Measurements from ENCODE around the gene PDGFD. TPM values are rescaled to one million over a fixed set of nuclear protein-coding genes. Genes with fewer than 3 reads are reported as not detected.

Gene PDGFD
- polyA plus RNA-seq, 1 of the 3 experiments (the other 2 are of a cell fraction), result 4.8 TPM

DNA sequence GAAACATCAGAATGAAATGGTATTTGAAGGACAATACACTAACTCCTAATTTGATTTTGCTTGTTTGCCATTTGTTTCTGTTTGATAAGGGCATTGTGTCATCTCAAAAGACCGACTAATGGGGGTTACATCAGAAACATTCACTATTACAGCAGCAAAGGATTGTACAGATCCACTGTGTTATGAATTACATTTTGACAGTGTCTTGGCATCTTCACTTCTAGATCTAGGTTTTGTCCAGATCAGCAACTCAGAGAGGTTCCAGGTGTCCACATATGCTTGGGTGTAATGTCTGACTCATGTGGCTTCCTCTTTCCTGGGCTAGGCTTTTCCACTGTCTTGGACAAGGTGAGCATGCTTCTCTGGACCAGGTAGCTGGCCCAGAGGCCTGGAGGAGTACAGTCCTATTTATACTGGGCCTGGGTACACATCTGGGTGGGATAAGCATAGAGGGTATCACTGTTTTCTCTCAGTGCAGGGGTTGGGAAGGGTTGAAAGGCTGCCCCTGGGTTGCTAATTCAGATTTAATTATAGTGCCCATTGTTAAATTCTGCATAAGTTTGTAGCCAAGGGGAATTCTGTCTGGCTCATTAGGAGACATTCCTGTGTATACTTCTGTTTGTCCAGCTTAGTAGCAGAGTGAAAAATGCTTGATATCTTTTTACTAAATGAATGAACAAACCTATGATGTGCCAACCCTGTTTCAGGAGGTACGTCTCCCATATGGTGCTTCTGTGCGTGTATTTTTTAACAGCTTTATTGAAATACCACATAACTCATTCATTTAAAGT lies 103.7 kb downstream of the PDGFD start (continued):
- TF ChIP-seq, protein P1, sequence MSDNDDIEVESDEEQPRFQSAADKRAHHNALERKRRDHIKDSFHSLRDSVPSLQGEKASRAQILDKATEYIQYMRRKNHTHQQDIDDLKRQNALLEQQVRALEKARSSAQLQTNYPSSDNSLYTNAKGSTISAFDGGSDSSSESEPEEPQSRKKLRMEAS (IDR thresholded peaks at IDR 0.05; ENCODE audit: low read depth), result no peak
- TF ChIP-seq, protein P2, sequence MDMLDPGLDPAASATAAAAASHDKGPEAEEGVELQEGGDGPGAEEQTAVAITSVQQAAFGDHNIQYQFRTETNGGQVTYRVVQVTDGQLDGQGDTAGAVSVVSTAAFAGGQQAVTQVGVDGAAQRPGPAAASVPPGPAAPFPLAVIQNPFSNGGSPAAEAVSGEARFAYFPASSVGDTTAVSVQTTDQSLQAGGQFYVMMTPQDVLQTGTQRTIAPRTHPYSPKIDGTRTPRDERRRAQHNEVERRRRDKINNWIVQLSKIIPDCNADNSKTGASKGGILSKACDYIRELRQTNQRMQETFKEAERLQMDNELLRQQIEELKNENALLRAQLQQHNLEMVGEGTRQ (IDR thresholded peaks at IDR 0.05; ENCODE audit: borderline replicate concordance, low read depth, low read length), result no peak
- TF ChIP-seq RFX5 (IDR thresholded peaks at IDR 0.05; ENCODE audit: low read length), result no peak
- TF ChIP-seq, protein P3, sequence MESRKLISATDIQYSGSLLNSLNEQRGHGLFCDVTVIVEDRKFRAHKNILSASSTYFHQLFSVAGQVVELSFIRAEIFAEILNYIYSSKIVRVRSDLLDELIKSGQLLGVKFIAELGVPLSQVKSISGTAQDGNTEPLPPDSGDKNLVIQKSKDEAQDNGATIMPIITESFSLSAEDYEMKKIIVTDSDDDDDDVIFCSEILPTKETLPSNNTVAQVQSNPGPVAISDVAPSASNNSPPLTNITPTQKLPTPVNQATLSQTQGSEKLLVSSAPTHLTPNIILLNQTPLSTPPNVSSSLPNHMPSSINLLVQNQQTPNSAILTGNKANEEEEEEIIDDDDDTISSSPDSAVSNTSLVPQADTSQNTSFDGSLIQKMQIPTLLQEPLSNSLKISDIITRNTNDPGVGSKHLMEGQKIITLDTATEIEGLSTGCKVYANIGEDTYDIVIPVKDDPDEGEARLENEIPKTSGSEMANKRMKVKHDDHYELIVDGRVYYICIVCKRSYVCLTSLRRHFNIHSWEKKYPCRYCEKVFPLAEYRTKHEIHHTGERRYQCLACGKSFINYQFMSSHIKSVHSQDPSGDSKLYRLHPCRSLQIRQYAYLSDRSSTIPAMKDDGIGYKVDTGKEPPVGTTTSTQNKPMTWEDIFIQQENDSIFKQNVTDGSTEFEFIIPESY (IDR thresholded peaks at IDR 0.05; ENCODE audit: borderline replicate concordance, low read depth), result no peak

DNA sequence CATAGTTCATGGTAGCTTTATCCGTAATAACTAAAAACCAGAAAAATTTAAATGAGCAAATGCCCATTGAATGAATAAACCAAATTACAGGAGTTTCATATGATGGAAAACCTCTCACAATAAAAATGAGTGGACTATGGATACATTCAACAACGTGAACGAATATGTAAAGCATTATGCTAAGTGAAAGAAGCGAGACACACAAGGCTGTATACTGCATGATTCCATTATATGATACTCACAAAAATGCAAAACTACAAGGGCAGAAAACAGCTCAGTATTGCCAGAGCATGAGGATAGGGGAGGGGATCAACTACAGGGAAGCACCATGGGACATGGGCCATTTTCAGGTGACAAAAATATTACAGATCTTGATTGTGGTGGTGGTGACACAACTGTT lies 105.3 kb downstream of the PDGFD start:
- Histone ChIP-seq H3K4me1 (ENCODE audit: control insufficient read depth in 1 of 2, insufficient read depth in 2 of 2, low read depth in 1 of 2, low read length in 1 of 2) (peaks cover 0 to 9% of the 10 kb centered on the region in 2 experiments; a peak in 2 of 4 replicates), H3K27me3 (ENCODE audit: insufficient read depth) (no peaks in the 10 kb centered on the region), H3K9ac (no peak overlapping the region), H3K4me3 (ENCODE audit: low read depth in 2 of 2, low read length in 1 of 2) (no peak overlapping the region), H3K9me2 (no peaks in the 10 kb centered on the region), H3K4me2 (no peak overlapping the region), H3K36me3 (replicated peaks in 1 of 2; ENCODE audit: control insufficient read depth in 1 of 2, insufficient read depth in 2 of 2, low read length in 1 of 2) (no peaks in the 10 kb centered on the region), H4K20me1 (ENCODE audit: insufficient read depth) (no peaks in the 10 kb centered on the region), H3K9me3 (no peaks in the 10 kb centered on the region), H3K27ac (ENCODE audit: low read depth in 2 of 2, low read length in 1 of 2) (no peak overlapping the region; a peak in 1 of 4 replicates), H3K79me2 (ENCODE audit: insufficient read depth) (no peaks in the 10 kb centered on the region), H2AFZ (ENCODE audit: low read depth) (no peak overlapping the region), H3F3A (replicated peaks; ENCODE audit: insufficient read depth) (no peaks in the 10 kb centered on the region)
- 97% methylated on average over 4 of the region's 4 CpGs for WGBS (ENCODE audit: low lambda C conversion rate)
- TF ChIP-seq, protein P4, sequence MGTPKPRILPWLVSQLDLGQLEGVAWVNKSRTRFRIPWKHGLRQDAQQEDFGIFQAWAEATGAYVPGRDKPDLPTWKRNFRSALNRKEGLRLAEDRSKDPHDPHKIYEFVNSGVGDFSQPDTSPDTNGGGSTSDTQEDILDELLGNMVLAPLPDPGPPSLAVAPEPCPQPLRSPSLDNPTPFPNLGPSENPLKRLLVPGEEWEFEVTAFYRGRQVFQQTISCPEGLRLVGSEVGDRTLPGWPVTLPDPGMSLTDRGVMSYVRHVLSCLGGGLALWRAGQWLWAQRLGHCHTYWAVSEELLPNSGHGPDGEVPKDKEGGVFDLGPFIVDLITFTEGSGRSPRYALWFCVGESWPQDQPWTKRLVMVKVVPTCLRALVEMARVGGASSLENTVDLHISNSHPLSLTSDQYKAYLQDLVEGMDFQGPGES (IDR thresholded peaks at IDR 0.05; ENCODE audit: low read depth, low read length), result no peak
- TF ChIP-seq, protein P5, sequence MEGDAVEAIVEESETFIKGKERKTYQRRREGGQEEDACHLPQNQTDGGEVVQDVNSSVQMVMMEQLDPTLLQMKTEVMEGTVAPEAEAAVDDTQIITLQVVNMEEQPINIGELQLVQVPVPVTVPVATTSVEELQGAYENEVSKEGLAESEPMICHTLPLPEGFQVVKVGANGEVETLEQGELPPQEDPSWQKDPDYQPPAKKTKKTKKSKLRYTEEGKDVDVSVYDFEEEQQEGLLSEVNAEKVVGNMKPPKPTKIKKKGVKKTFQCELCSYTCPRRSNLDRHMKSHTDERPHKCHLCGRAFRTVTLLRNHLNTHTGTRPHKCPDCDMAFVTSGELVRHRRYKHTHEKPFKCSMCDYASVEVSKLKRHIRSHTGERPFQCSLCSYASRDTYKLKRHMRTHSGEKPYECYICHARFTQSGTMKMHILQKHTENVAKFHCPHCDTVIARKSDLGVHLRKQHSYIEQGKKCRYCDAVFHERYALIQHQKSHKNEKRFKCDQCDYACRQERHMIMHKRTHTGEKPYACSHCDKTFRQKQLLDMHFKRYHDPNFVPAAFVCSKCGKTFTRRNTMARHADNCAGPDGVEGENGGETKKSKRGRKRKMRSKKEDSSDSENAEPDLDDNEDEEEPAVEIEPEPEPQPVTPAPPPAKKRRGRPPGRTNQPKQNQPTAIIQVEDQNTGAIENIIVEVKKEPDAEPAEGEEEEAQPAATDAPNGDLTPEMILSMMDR (IDR thresholded peaks at IDR 0.05), result no peak
- TF ChIP-seq MXI1 (IDR thresholded peaks at IDR 0.05; ENCODE audit: low read depth, low read length) (no peak), EP300 (IDR thresholded peaks at IDR 0.05; ENCODE audit: borderline replicate concordance in 1 of 2, low read depth in 1 of 2, low read length in 1 of 2) (no peak), MEF2A (IDR thresholded peaks at IDR 0.05; ENCODE audit: borderline replicate concordance, low read depth) (no peak), NFIC (IDR thresholded peaks at IDR 0.05; ENCODE audit: borderline replicate concordance) (no peak), FOXM1 (IDR thresholded peaks at IDR 0.05; ENCODE audit: low read depth) (no peak), NRF1 (IDR thresholded peaks at IDR 0.05; ENCODE audit: low read depth, low read length) (no peak), JUND (IDR thresholded peaks at IDR 0.05) (no peak), FOXJ3 (CRISPR knock-in tag; IDR thresholded peaks at IDR 0.05) (no peak), ELF1 (IDR thresholded peaks at IDR 0.05) (no peak), TEAD4 (IDR thresholded peaks at IDR 0.05; ENCODE audit: borderline replicate concordance, insufficient read depth) (no peak), TAF1 (IDR thresholded peaks at IDR 0.05; ENCODE audit: borderline replicate concordance, low read depth, low read length) (no peak), POLR2AphosphoS5 (IDR thresholded peaks at IDR 0.05; ENCODE audit: low read depth, low read length) (no peak)
- TF ChIP-seq, protein P2 (IDR thresholded peaks at IDR 0.05; ENCODE audit: borderline replicate concordance, low read depth, low read length), result no peak
- TF ChIP-seq, protein P6, sequence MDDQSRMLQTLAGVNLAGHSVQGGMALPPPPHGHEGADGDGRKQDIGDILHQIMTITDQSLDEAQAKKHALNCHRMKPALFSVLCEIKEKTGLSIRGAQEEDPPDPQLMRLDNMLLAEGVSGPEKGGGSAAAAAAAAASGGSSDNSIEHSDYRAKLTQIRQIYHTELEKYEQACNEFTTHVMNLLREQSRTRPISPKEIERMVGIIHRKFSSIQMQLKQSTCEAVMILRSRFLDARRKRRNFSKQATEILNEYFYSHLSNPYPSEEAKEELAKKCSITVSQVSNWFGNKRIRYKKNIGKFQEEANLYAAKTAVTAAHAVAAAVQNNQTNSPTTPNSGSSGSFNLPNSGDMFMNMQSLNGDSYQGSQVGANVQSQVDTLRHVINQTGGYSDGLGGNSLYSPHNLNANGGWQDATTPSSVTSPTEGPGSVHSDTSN (IDR thresholded peaks at IDR 0.05), result no peak
- TF ChIP-seq, protein P3 (IDR thresholded peaks at IDR 0.05; ENCODE audit: borderline replicate concordance, low read depth), result no peak
- no peak for DNase-seq
- ChIA-PET POLR2A (no interaction called here), CTCF (no interaction called here)
